HEK293 (cell line): Measurements from ENCODE around the gene MRPS14.

Source experiments
- CTCF ChIP-seq: fragments of 450-650 bp; formaldehyde crosslinking; IDR thresholded peaks from 2 replicates; pipeline ENCODE4 v1.5.1; 2016; ENCODE audit warnings: missing biosample characterization, missing genetic modification characterization
- GLI4 ChIP-seq: fragments of 450-650 bp; formaldehyde crosslinking; IDR thresholded peaks from 2 replicates; pipeline ENCODE4 v1.5.1; 2016; ENCODE audit warnings: missing biosample characterization, missing genetic modification characterization
- HOXA7 ChIP-seq: sonication (generic); formaldehyde crosslinking; IDR thresholded peaks from 2 replicates; pipeline ENCODE4 v1.8.1; 2022; ENCODE audit warnings: missing genetic modification reagents, borderline replicate concordance
- PRDM4 ChIP-seq: fragments of 450-650 bp; formaldehyde crosslinking; IDR thresholded peaks from 2 replicates; pipeline ENCODE4 v1.5.1; 2017; ENCODE audit warnings: missing biosample characterization, missing genetic modification characterization
- TCF7L2 ChIP-seq: IDR thresholded peaks from 2 replicates; pipeline ENCODE4 v1.6.1; 2011; ENCODE audit warnings: low read depth, mild to moderate bottlenecking, inconsistent platforms, low read length, moderate library complexity, borderline replicate concordance
- YY1 ChIP-seq: fragments of 450-650 bp; formaldehyde crosslinking; IDR thresholded peaks from 2 replicates; pipeline ENCODE4 v1.5.1; 2018; ENCODE audit warnings: missing biosample characterization, missing genetic modification characterization
- ZBTB11 ChIP-seq: fragments of 450-650 bp; formaldehyde crosslinking; conservative IDR thresholded peaks from 2 replicates; pipeline ENCODE4 v1.5.1; 2016; ENCODE audit warnings: low read depth, missing biosample characterization, missing genetic modification characterization
- ZNF114 ChIP-seq: fragments of 450-650 bp; formaldehyde crosslinking; IDR thresholded peaks from 2 replicates; pipeline ENCODE4 v1.5.0; 2017; ENCODE audit warnings: missing biosample characterization, missing genetic modification characterization
- ZNF629 ChIP-seq: fragments of 450-650 bp; formaldehyde crosslinking; IDR thresholded peaks from 2 replicates; pipeline ENCODE4 v1.5.1; 2017; ENCODE audit warnings: missing biosample characterization, missing genetic modification characterization
- ZNF639 ChIP-seq: fragments of 450-650 bp; formaldehyde crosslinking; IDR thresholded peaks from 2 replicates; pipeline ENCODE4 v1.5.1; 2016; ENCODE audit warnings: missing biosample characterization, missing genetic modification characterization
- ZNF704 ChIP-seq: fragments of 450-650 bp; formaldehyde crosslinking; IDR thresholded peaks from 2 replicates; pipeline ENCODE4 v1.5.1; 2016; ENCODE audit warnings: missing biosample characterization, missing genetic modification characterization
- ZSCAN23 ChIP-seq: fragments of 450-650 bp; formaldehyde crosslinking; IDR thresholded peaks from 2 replicates; pipeline ENCODE4 v1.5.1; 2016; ENCODE audit warnings: missing biosample characterization, missing genetic modification characterization
- ZXDB ChIP-seq: fragments of 450-650 bp; formaldehyde crosslinking; IDR thresholded peaks from 2 replicates; pipeline ENCODE4 v1.5.1; 2016; ENCODE audit warnings: missing biosample characterization, missing genetic modification characterization
- TF ChIP-seq, protein P1 (sequence below): fragments of 450-650 bp; formaldehyde crosslinking; conservative IDR thresholded peaks from 2 replicates; pipeline ENCODE4 v1.5.1; 2016; ENCODE audit warnings: low read depth, missing biosample characterization, missing genetic modification characterization

GRCh38 chr1:175054736-175055135 lies 31.5 kb upstream of the MRPS14 start:
- TF ChIP-seq ZXDB (no peak), ZNF114 (no peak), HOXA7 (CRISPR knock-in tag) (no peak), ZNF639 (tag by site-specific recombination) (no peak), CTCF (no peak), PRDM4 (no peak), ZNF629 (tag by site-specific recombination) (no peak), YY1 (tag by site-specific recombination) (no peak), TCF7L2 (no peak), ZSCAN23 (tag by site-specific recombination) (no peak), GLI4 (tag by site-specific recombination) (no peak), ZNF704 (tag by site-specific recombination) (no peak), ZBTB11 (tag by site-specific recombination) (no peak)
- TF ChIP-seq, protein P1, sequence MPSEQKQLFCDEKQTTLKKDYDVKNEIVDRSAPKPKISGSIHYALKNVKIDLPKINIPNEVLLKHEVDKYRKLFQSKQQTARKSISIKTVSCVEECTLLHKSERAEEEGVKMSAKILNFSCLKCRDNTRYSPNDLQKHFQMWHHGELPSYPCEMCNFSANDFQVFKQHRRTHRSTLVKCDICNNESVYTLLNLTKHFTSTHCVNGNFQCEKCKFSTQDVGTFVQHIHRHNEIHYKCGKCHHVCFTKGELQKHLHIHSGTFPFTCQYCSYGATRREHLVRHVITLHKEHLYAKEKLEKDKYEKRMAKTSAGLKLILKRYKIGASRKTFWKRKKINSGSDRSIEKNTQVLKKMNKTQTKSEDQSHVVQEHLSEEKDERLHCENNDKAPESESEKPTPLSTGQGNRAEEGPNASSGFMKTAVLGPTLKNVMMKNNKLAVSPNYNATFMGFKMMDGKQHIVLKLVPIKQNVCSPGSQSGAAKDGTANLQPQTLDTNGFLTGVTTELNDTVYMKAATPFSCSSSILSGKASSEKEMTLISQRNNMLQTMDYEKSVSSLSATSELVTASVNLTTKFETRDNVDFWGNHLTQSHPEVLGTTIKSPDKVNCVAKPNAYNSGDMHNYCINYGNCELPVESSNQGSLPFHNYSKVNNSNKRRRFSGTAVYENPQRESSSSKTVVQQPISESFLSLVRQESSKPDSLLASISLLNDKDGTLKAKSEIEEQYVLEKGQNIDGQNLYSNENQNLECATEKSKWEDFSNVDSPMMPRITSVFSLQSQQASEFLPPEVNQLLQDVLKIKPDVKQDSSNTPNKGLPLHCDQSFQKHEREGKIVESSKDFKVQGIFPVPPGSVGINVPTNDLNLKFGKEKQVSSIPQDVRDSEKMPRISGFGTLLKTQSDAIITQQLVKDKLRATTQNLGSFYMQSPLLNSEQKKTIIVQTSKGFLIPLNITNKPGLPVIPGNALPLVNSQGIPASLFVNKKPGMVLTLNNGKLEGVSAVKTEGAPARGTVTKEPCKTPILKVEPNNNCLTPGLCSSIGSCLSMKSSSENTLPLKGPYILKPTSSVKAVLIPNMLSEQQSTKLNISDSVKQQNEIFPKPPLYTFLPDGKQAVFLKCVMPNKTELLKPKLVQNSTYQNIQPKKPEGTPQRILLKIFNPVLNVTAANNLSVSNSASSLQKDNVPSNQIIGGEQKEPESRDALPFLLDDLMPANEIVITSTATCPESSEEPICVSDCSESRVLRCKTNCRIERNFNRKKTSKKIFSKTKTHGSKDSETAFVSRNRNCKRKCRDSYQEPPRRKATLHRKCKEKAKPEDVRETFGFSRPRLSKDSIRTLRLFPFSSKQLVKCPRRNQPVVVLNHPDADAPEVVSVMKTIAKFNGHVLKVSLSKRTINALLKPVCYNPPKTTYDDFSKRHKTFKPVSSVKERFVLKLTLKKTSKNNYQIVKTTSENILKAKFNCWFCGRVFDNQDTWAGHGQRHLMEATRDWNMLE (tag by site-specific recombination): no peak
